ENCODE results near the gene ACE2. TPM values are rescaled to one million over a fixed set of nuclear protein-coding genes. Genes with fewer than 3 reads are reported as not detected.

ACE2 gene
- total RNA-seq, 1 donor, result not detected

- DNase-seq (ENCODE audit: low read depth), result no peak
- no peak for TF ChIP-seq CTCF (IDR thresholded peaks at IDR 0.05; ENCODE audit: insufficient read depth, low read depth, low read length)
- H3K4me3 ChIP-seq (ENCODE audit: low read depth, low read length), result no peak overlapping the region
Observed at GRCh38 chrX:15522464-15522863, 78.3 kb downstream of the ACE2 start.

DNA sequence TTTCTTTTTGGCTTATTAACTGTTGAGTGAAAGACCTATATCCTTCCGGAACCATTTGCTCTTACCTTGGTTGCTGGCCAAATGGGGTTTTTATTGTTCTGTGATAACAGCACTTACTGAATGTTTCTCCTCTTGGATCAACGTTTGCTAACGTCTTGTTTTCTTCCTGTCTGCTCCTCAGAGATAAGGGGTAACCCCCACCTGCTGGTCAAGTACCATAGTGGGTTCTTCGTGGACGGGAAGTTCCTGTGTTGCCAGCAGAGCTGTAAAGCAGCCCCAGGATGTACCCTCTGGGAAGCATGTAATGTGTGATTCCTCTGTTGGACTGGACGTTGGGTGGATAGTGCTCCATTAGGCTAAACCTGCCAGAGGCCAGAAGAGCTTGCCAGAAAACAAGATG, 84.8 kb downstream of the ACE2 start:
- H3K4me3 ChIP-seq (ENCODE audit: low read depth, low read length), result no peak overlapping the region
- no peak for DNase-seq (ENCODE audit: low read depth)
- TF ChIP-seq CTCF (IDR thresholded peaks at IDR 0.05; ENCODE audit: insufficient read depth, low read depth, low read length), result no peak

DNA sequence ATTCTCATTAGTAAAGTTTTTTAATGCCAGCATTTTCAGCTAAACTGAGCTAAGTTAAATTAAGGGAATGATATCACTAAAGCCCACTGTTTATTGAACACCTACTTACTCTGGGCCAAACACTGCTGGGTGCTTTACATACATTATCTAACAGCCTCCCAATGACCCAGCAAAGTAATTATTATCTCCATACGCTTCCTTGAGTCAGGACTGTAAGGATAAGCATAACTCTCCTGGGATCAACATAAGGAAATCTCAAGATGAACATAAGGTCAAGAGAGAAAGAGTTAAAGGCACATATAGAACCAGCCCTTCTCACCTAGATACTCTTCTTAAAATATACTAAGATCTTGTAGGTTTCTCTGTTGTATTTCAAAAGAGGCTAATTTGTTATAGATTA, 86.5 kb downstream of the ACE2 start:
- TF ChIP-seq CTCF (IDR thresholded peaks at IDR 0.05; ENCODE audit: insufficient read depth, low read depth, low read length), result no peak
- no peak overlapping the region for H3K4me3 ChIP-seq (ENCODE audit: low read depth, low read length)
- DNase-seq (ENCODE audit: low read depth), result no peak

DNA sequence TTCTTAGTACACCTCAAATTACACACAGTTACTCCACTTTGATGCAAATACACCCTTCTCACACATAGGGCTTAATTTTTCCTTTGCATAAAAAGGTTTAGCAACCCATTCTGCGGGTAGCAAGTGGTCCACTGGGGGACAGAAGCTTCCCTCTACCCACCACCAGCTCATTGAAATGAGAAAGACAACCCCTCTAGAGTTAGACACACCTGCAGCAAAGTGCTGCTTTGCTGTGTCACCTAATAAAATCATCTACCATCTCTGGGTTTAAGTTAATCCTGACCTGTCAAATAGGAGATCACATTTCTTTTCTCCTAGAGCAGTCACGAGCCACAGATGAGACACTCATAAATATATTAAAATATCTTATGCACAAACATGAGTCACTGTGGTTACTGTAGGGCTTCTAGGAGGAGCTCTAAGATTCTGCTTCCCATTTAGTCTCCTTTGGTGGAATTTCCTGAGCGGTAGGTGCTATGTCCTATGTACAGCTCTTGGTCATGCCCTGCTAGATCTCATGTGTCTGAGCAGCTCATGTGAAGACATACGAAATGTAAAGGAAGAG, 88.3 kb downstream of the ACE2 start:
- DNase-seq (ENCODE audit: low read depth), result peak; percentile 13
- TF ChIP-seq CTCF (IDR thresholded peaks at IDR 0.05; ENCODE audit: insufficient read depth, low read depth, low read length), result no peak
- no peak overlapping the region for H3K4me3 ChIP-seq (ENCODE audit: low read depth, low read length)

- DNase-seq (ENCODE audit: low read depth), result no peak
- TF ChIP-seq CTCF (IDR thresholded peaks at IDR 0.05; ENCODE audit: insufficient read depth, low read depth, low read length), result no peak
- no peak overlapping the region for H3K4me3 ChIP-seq (ENCODE audit: low read depth, low read length)
Observed at GRCh38 chrX:15511563-15511962, 89.2 kb downstream of the ACE2 start.

Other genes starting within 250 kb of the ACE2 start
- gene VEGFD, start 216.5 kb downstream of the ACE2 start, total RNA-seq, result under 0.01 TPM in 1 of 2 replicates, not detected in the other
- gene PIR, start 107.6 kb downstream of the ACE2 start, total RNA-seq, result 12.9 and 17.7 TPM in 2 replicates
- under 0.01 TPM in 1 of 2 replicates, not detected in the other for gene BMX, start 100.2 kb downstream of the ACE2 start, total RNA-seq
- gene CLTRN, start 63.8 kb upstream of the ACE2 start, total RNA-seq, result under 0.01 TPM in 1 of 2 replicates, not detected in the other
- gene CA5B, start 137.3 kb upstream of the ACE2 start, total RNA-seq, result 9.0 and 15.5 TPM in 2 replicates
- gene ZRSR2, start 189.5 kb upstream of the ACE2 start, total RNA-seq, result 4.8 and 5.6 TPM in 2 replicates